Lower leg skin (tissue), 4 donors: ENCODE measurements around the gene BABAM2. TPM values are rescaled to one million over a fixed set of nuclear protein-coding genes. Genes with fewer than 3 reads are reported as not detected.

ENCODE experiments used
- DNase-seq, 2 donors: peaks; one replicate each; pipeline ENCODE4 v3.0.0-alpha.2; 2019; ENCODE audit warnings: low spot score in 2 of 2
- H3K4me3 ChIP-seq: fragments of 200-600 bp; sonication (generic); 2 replicates; pipeline ENCODE4 v1.5.1; 2017; ENCODE audit warnings: mild to moderate bottlenecking, low read depth; ENCODE audit not compliant: poor library complexity, severe bottlenecking
- CTCF ChIP-seq, 3 donors: fragments of 450-650 bp; IDR thresholded peaks; one replicate each; pipeline ENCODE4 v1.5.1; 2016; ENCODE audit warnings: antibody characterized with exemption in 3 of 3, mild to moderate bottlenecking in 3 of 3, moderate library complexity in 2 of 3
- POLR2A ChIP-seq, 2 donors: fragments of 450-650 bp; IDR thresholded peaks; one replicate each; pipeline ENCODE4 v1.6.1; 2016 to 2017; ENCODE audit warnings: antibody characterized with exemption in 2 of 2, mild to moderate bottlenecking in 1 of 2, moderate library complexity in 1 of 2
- WGBS, 2 donors: methylation state at CpG; one replicate each; pipeline ENCODE4 v1.1.5; 2018; 5-methylcytosine and 5-hydroxymethylcytosine counted together
- intact Hi-C: fragments of 100-400 bp; cut with DNase I; formaldehyde crosslinking; loops from one replicate; pipeline ENCODE4 v1.15.0; 2023; ENCODE audit warnings: low total_unique reads
- total RNA-seq, 4 donors: library from RNA; depleted of rRNA; stranded (reverse); fragments of >200 nt; gene quantifications; one replicate each; pipeline ENCODE4 v1.1.0, GENCODE V29; 2016

Gene BABAM2
- total RNA-seq, 4 donors from 2014 or later, result 18.4 to 28.5 (median 23.9) TPM

- 71 to 84% methylated on average over 8 of the region's 8 CpGs for WGBS, 2 donors
- no peak for DNase-seq
- intact Hi-C loops, result no loop called here
- no peak overlapping the region for H3K4me3 ChIP-seq
- TF ChIP-seq CTCF (IDR thresholded peaks at IDR 0.05) (no peak), POLR2A (IDR thresholded peaks at IDR 0.05) (no peak)
These were observed 282.8 kb downstream of the BABAM2 start for GRCh38 chr2:28173377-28173776.

GRCh38 chr2:28174211-28174610, 283.7 kb downstream of the BABAM2 start:
- WGBS, 2 donors, result 94 to 96% methylated on average over 4 of the region's 4 CpGs
- no peak overlapping the region for H3K4me3 ChIP-seq
- no peak for DNase-seq
- intact Hi-C loops, result no loop called here
- TF ChIP-seq POLR2A (IDR thresholded peaks at IDR 0.05) (no peak), CTCF (IDR thresholded peaks at IDR 0.05) (no peak)

- H3K4me3 ChIP-seq, result no peak overlapping the region
- TF ChIP-seq POLR2A (IDR thresholded peaks at IDR 0.05), result no peak
- no peak for TF ChIP-seq CTCF (IDR thresholded peaks at IDR 0.05)
- intact Hi-C loops, result no loop called here
- 97 to 98% methylated on average over 3 of the region's 3 CpGs for WGBS, 2 donors
- DNase-seq, result no peak
These were observed 284.5 kb downstream of the BABAM2 start for GRCh38 chr2:28175028-28175427.

- DNase-seq, result no peak
- WGBS, 2 donors, result 94 to 97% methylated on average over 1 of the region's 1 CpG
- intact Hi-C loops, result no loop called here
- TF ChIP-seq POLR2A (IDR thresholded peaks at IDR 0.05), result no peak
- TF ChIP-seq CTCF (IDR thresholded peaks at IDR 0.05), result no peak
- H3K4me3 ChIP-seq, result no peak overlapping the region
These were observed 288.4 kb downstream of the BABAM2 start for GRCh38 chr2:28178946-28179345.

GRCh38 chr2:28181801-28182200, 291.3 kb downstream of the BABAM2 start:
- no peak for DNase-seq
- TF ChIP-seq POLR2A (IDR thresholded peaks at IDR 0.05), result no peak
- TF ChIP-seq CTCF (IDR thresholded peaks at IDR 0.05), result no peak
- WGBS, 2 donors, result 94 to 95% methylated on average over 3 of the region's 3 CpGs
- H3K4me3 ChIP-seq, result no peak overlapping the region
- intact Hi-C loops, result no loop called here

GRCh38 chr2:28182348-28182747, 291.8 kb downstream of the BABAM2 start:
- WGBS, 2 donors, result 74 to 84% methylated on average over 6 of the region's 6 CpGs
- TF ChIP-seq POLR2A (IDR thresholded peaks at IDR 0.05), result no peak
- TF ChIP-seq CTCF (IDR thresholded peaks at IDR 0.05), result no peak
- intact Hi-C loops, result no loop called here
- DNase-seq, result no peak
- H3K4me3 ChIP-seq, result no peak overlapping the region
